Islet of Langerhans (tissue), 1 donor: ENCODE measurements around the gene GLTP.

Source experiments
- FAIRE-seq: peaks from one replicate; lab custom pipeline; 2011; peaks lifted over from hg19 to GRCh38; lab: Jason Lieb, UNC

Gene GLTP

GRCh38 chr12:109842021-109842420 lies 38.3 kb downstream of the GLTP start:
- FAIRE-seq, result no peak

- no peak for FAIRE-seq
These were observed 39.0 kb downstream of the GLTP start for GRCh38 chr12:109841356-109841755.

GRCh38 chr12:109840305-109841074 lies 39.9 kb downstream of the GLTP start:
- FAIRE-seq, result no peak

- no peak for FAIRE-seq
These were observed 40.9 kb downstream of the GLTP start for GRCh38 chr12:109839444-109839843.

GRCh38 chr12:109836916-109837315 lies 43.4 kb downstream of the GLTP start:
- FAIRE-seq, result no peak

GRCh38 chr12:109835827-109836226 lies 44.5 kb downstream of the GLTP start:
- FAIRE-seq, result no peak

- FAIRE-seq, result no peak
These were observed 46.8 kb downstream of the GLTP start, which contains the start of gene TRPV4 for GRCh38 chr12:109833307-109834189. TRPV4 (minus strand) TSS chr12:109833398; CDS start chr12:109814796, 18,602 bp downstream.

- FAIRE-seq, result no peak
These were observed 47.6 kb downstream of the GLTP start for GRCh38 chr12:109832541-109833306.

GRCh38 chr12:109831929-109832328 lies 48.4 kb downstream of the GLTP start:
- FAIRE-seq, result no peak

- no peak for FAIRE-seq
These were observed 49.0 kb downstream of the GLTP start for GRCh38 chr12:109831365-109831764.

- no peak for FAIRE-seq
These were observed 49.6 kb downstream of the GLTP start for GRCh38 chr12:109830718-109831117.

GRCh38 chr12:109830267-109830666 lies 50.1 kb downstream of the GLTP start:
- FAIRE-seq, result no peak

- no peak for FAIRE-seq
These were observed 50.7 kb downstream of the GLTP start for GRCh38 chr12:109829667-109830066.

GRCh38 chr12:109828754-109829511 lies 51.4 kb downstream of the GLTP start:
- no peak for FAIRE-seq

GRCh38 chr12:109827566-109828550 lies 52.5 kb downstream of the GLTP start:
- no peak for FAIRE-seq

- no peak for FAIRE-seq
These were observed 53.3 kb downstream of the GLTP start for GRCh38 chr12:109827080-109827479.

GRCh38 chr12:109824731-109825130 lies 55.6 kb downstream of the GLTP start:
- no peak for FAIRE-seq

- no peak for FAIRE-seq
These were observed 57.4 kb downstream of the GLTP start for GRCh38 chr12:109822951-109823411.

GRCh38 chr12:109822416-109822815 lies 57.9 kb downstream of the GLTP start:
- no peak for FAIRE-seq

GRCh38 chr12:109821968-109822367 lies 58.4 kb downstream of the GLTP start:
- FAIRE-seq, result no peak
